ENCODE results near the gene DBF4B.

DNA sequence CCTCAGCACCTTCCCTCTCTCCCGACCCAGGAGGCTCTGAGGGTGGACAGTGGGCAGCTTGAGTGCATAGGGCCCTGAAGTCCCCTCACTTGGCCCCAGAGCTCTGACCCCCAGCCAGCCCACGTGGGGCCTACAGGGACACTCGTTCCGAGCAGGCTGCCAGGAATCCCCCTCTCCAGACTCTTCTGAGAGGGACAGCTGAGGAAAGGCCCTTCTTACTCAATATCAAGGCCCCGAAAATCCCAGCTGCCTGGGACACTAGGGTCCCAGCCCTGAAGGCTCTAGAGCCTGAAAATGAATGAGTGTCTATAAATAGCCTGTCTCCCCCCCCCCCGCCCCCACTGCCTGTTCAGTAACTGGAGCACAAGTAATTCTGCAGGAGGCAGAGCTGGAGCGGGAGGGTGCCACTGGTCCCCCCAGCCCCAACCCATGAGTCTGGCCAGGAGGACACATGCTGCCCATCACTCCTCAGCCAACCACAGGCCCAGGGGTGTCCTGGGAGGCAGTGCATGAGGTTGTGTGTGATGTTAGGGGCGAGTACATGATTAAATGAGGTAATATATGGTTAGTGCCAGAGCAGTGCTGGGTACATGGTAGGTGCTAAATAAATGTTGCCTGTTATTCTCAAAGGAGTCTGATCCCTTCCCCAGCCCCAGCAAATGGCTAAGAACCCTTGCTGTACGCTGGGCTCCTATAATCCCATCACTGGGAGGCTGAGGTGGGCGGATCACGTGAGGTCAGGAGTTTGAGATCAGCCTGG, 61.9 kb downstream of the DBF4B start:
- TF ChIP-seq POLR2A (IDR thresholded peaks at IDR 0.05; ENCODE audit: low read depth, low read length), result no peak
- no peak for TF ChIP-seq POLR2AphosphoS5 (IDR thresholded peaks at IDR 0.05; ENCODE audit: low read depth, low read length)
- TF ChIP-seq TAF1 (IDR thresholded peaks at IDR 0.05; ENCODE audit: low read depth, low read length), result no peak
- no peak for TF ChIP-seq SPI1 (IDR thresholded peaks at IDR 0.05; ENCODE audit: low read depth, low read length)
- TF ChIP-seq PAX5 (IDR thresholded peaks at IDR 0.05; ENCODE audit: insufficient read depth, low read length, severe bottlenecking), result no peak
- no peak for TF ChIP-seq POU2F2 (IDR thresholded peaks at IDR 0.05; ENCODE audit: low read depth, low read length)
